GM19043 (cell line): Measurements from ENCODE around the gene PCGF1.
"Not testable (repeated sequence)": the region's sequence is repeated elsewhere in the genome, so short reads cannot be mapped to it uniquely, and the experiment has no call there.

Source experiments
- ATAC-seq: cut with Tn5 transposase; IDR thresholded peaks from one replicate; pipeline ENCODE4 v1.9.1; 2021; ENCODE audit warnings: low read depth; ENCODE audit not compliant: unreplicated experiment

PCGF1 gene

DNA sequence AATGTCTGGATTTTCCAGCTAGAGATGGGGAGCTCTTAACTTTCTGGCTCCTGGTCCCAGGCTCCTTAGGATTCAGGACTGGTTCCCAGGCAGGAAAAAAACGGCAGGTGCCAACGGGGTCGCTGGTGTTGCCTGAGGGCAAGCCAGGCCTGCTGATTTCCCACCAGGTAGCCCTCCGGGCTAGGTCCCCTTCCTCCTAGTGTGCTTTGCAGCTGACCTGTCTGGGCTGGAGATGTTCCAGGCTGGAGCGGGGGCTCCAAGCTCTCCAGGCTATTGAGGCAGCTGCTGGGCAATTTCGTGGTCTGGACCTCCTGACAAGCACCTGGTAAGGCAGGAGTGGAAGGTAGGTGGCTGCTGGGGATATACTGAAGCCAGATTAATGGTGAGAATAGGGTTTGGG lies 33.0 kb downstream of the PCGF1 start:
- ATAC-seq = no peak

DNA sequence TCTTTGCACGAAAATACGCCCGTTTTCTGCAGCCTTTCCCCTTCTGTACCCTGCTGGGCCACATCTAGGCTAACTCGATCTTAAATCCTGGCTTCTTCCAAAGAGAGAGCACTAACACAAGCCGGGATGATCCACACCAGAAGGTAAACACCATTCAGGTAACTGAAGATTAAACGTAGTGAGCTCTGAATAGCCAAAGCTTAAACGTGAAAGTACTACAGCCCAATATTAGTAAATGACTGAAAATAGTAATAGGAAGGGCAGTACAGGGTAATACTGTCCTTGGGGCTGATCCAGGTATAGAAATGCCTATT lies 34.6 kb downstream of the PCGF1 start:
- no peak for ATAC-seq

DNA sequence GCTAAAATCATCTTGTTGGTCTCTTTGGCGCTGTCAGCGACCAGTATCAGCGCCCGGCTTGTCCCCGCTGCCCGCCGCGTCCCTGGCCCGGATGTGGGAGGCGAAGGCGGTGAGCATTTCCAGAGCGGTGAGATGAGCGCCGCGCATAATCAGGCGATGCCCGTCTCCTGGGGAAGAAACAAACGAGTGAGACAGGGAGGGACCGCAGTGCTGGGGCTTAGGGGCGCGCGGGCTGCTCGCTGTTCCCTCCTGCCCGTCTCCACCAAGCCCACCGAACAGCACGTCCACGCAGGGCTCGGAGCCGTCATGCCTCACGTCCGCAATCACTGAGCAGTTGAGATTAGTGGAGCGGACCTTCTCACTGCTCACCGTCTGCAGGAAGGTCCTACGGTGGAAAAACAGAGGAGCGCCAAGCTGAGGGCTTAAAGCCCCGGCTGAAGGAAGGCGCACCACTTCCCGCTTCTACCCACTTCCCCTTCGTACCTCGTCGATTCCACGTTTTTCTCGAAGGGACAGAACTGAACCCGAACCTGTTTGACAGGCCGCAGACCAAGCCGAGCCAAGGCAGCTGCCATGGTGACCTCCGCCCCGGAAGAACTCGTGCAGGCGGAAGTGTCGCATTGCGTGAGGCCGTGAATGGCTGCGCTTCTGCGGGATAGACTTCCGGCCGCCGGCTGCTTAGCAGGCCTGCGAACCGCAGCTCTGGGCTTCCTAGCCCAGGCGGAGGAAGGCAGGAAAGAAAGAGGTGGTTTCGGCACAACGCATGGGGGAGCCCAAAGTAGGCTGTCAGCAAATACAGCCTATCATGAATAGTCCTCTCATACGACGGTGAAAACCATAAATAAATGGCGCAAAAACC lies 35.2 kb downstream of the PCGF1 start, which contains the start of gene MRPL53:
TSS of gene MRPL53 (minus strand) at position 595 of the 859 bp plus-strand sequence. CDS start at position 575, 20 bp downstream.
- ATAC-seq = peak; percentile 88

DNA sequence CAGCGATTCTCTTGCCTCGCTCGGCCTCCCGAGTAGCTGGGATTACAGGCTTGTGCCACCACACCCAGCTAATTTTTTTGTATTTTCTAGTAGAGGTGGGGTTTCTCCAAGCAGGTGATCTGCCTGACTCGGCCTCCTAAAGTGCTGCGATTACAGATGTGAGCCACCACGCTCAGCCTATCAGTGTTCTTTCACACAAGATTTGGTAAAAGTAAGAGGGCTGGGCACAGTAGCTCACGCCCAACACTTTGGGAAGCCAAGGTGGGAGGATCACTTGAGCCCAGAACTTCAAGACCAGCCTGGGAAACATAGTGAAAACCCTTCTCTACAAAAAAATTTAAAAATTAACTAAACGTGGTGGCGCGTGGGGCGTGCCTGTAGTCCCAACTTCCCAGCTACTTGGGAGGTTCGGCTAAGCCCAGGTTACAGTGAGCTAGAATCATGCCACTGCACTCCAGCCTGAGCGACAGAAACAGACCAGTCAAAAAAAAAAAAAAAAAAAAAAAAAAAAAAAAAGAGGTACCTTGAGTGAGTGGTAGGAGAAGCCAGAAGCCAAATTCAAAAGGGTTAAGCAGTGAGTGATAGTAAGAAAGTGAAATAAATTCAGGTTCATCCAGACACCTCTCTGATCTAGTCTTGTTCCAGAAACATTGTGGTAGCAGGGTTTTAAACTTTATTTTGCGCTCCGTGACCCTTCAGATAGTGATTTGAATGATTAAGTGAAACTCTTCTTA lies 36.0 kb downstream of the PCGF1 start:
- ATAC-seq = no peak

DNA sequence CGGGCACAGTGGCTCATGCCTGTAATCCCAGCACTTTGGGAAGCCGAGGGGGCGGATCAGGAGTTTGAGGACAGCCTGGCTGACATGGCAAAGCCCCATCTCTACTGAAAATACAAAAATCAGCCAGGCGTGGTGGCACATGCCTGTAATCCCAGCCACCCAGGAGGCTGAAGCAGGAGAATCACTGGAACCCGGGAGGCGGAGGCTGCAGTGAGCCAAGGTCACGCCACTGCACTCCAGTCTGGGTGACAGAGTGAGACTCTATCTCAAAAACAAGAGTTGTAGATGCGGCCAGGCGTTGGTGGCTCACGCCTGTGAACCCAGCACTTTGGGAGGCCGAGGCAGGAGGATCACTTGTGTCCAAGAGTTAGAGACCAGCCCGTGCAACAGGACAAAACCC lies 36.8 kb downstream of the PCGF1 start:
- not testable (repeated sequence) for ATAC-seq

- ATAC-seq = no peak
Observed at GRCh38 chr2:74464406-74464805, 43.1 kb downstream of the PCGF1 start.

DNA sequence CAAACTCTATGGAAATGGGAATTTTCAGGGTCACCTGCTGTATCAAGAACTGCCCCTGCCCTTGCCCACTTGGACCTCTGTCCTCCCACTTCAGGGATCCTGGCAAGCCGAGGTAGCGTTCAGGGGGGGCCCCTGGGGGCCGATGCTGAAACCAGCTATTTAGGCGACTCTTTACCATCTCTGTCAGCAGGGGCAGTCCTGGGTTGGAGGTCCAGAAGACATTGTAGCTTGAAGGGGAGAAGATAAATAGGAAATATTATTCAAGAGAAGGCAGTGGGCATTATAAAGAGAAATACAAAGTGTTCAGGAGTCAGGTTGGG lies 44.7 kb downstream of the PCGF1 start:
- no peak for ATAC-seq

DNA sequence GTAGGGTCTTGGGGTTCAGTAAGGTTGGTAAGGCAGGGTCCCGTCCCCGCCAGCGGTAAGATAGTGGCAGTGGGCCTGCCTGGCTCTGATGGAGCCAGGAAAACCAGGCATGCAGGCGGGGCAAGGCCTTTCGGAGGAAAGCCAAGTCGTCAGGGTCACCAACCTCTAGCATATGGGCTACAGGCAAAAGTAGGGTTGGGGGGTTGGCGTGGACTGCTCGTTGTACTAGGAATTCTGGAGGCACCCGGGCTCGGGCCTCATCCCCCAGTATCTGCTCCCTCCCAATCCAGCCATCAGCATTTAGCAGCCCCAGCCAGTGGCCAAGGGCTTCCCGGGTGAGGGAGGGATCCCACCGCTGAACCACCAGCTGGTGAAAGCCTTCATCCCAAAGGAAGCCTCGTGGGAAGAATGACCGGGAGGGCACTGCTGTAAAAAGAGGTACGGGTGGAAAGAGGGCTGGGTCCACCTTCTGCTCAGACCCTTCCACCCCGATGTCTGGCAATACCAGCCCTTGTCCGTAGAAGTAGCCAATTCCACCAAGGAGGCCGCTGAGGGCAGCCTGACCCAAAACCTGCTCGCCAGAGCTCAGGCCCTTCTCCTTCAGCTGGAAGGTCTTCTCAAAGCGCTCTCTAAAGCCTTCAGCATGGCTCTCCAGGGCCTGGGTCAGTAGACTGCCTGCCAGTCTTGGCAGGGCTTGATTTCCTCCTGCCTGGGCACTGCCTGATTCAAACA lies 45.3 kb downstream of the PCGF1 start:
- no peak for ATAC-seq

GRCh38 chr2:74461187-74462053 lies 46.1 kb downstream of the PCGF1 start:
- no peak for ATAC-seq

DNA sequence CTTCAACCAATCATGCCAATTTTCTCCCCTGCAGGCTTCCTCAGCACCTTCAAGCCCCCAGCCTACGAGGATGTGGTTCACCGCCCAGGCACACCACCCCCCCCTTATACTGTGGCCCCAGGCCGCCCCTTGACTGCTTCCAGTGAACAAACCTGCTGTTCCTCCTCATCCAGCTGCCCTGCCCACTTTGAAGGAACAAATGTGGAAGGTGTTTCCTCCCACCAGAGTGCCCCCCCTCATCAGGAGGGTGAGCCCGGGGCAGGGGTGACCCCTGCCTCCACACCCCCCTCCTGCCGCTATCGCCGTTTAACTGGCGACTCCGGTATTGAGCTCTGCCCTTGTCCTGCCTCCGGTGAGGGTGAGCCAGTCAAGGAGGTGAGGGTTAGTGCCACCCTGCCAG lies 47.3 kb downstream of the PCGF1 start:
- ATAC-seq = not testable (repeated sequence)

DNA sequence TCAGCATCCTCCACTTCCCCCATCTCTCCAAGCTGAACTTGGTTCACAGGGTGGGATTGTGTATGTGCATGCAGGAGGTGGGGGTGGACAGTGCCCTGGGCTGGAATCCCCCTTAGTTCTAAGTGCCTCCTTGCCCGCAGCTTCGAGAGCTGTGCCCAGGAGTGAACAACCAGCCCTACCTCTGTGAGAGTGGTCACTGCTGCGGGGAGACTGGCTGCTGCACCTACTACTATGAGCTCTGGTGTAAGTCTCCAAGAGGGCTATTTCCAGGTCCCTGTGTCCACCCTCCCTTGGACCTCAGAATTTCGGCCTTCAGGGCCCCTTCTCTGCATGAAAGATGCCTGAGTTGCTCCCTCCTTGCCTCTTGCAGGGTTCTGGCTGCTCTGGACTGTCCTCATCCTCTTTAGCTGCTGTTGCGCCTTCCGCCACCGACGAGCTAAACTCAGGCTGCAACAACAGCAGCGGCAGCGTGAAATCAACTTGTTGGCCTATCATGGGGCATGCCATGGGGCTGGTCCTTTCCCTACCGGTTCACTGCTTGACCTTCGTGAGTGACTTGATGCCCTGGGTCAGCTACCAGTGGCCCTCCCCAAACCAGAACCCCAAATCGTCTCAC lies 47.9 kb downstream of the PCGF1 start:
- ATAC-seq = not testable (repeated sequence)

- no peak for ATAC-seq
Observed at GRCh38 chr2:74458938-74459363, 48.5 kb downstream of the PCGF1 start.

DNA sequence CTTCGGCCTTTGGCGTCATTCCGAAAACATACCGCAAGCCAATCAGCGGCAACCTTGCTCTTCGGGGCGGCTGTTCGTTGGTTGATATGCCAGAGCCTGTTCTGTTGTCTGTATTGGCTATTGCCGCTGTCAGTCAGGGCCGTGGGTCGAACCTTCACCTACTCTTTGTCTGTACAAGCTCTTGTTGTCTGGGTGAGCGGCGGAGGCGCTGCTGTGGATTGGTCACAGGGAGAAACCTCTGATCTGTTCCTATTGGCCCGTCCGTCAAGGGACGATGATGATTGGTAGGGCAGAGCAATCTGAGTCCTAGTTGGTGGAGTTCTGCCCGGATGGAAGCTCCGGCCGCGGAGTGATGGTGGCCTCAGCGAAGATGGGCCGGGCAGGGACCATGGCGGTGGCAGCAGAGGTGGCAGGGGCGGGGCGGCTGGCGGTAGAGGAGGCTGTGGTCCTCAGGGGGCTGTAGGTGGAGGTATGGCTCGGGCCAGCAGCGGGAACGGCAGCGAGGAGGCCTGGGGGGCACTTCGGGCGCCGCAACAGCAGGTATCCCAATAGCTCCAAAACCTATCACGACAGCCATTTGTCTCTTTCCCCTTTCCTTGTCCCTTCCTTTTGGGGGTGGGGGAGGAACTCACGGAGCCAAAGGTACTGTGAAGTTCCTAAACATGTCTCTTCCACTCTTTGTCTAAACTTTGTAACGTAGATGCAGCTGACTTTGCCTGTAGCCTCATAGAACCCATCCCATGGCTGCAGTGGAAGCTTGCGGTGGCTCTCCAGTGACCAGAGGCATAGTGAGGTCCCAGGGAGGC lies 49.2 kb downstream of the PCGF1 start, which contains the start of gene WBP1:
TSS of gene WBP1 (plus strand) at position 307 of the 806 bp plus-strand sequence. CDS start at position 472, 165 bp downstream.
- ATAC-seq = peak; percentile 81

- ATAC-seq = peak; percentile 14
Observed at GRCh38 chr2:74457549-74458131, 49.9 kb downstream of the PCGF1 start.

- ATAC-seq = no peak
Observed at GRCh38 chr2:74457129-74457548, 50.4 kb downstream of the PCGF1 start.
